H1 (cell line): Measurements from ENCODE around the gene ZNF48. TPM values are rescaled to one million over a fixed set of nuclear protein-coding genes. Genes with fewer than 3 reads are reported as not detected.

Source experiments
- CTCF ChIA-PET: fragments of 300-600 bp; sonication (Branson Sonifier 250); formaldehyde crosslinking; loops from one replicate; lab custom pipeline; 2021; ENCODE audit not compliant: partially characterized antibody; lab: Charles Lee
- POLR2A ChIA-PET: fragments of 300-600 bp; sonication (Branson Sonifier 250); formaldehyde crosslinking; loops from one replicate; lab custom pipeline; 2021; ENCODE audit warnings: inconsistent platforms; ENCODE audit not compliant: partially characterized antibody; lab: Charles Lee
- DNase-seq, 2 experiments: peaks; one replicate each; pipeline versions ENCODE4 v3.0.0 to v3.0.0-alpha.2; 2010 to 2022; ENCODE audit warnings: low spot score in 2 of 2, low read depth in 1 of 2, mixed read lengths in 1 of 2
- FAIRE-seq: peaks from 2 replicates; lab custom pipeline; 2011; peaks lifted over from hg19 to GRCh38; lab: Jason Lieb, UNC
- H2AFZ ChIP-seq: 2 replicates; pipeline ENCODE4 v1.8.1; 2012; ENCODE audit warnings: low read length, inconsistent platforms
- H2AK5ac ChIP-seq: 2 replicates; pipeline ENCODE4 v1.6.1; 2013; ENCODE audit warnings: low read depth, low read length
- H2BK120ac ChIP-seq: replicated peaks from 2 replicates; pipeline ENCODE3; 2013; ENCODE audit warnings: low read depth, low read length, inconsistent platforms
- H2BK12ac ChIP-seq: 2 replicates; pipeline ENCODE4 v1.6.1; 2013; ENCODE audit warnings: low read depth, low read length
- H2BK15ac ChIP-seq: 2 replicates; pipeline ENCODE4 v1.6.1; 2013; ENCODE audit warnings: low read length
- H2BK20ac ChIP-seq: 2 replicates; pipeline ENCODE4 v1.6.1; 2013; ENCODE audit warnings: low read length
- H2BK5ac ChIP-seq: 2 replicates; pipeline ENCODE4 v1.6.1; 2013; ENCODE audit warnings: low read depth, low read length
- H3K14ac ChIP-seq: 2 replicates; pipeline ENCODE4 v1.6.1; 2013; ENCODE audit warnings: inconsistent platforms; ENCODE audit not compliant: insufficient read length
- H3K18ac ChIP-seq: 2 replicates; pipeline ENCODE4 v1.6.1; 2013; ENCODE audit warnings: low read length; ENCODE audit errors: extremely low read depth
- H3K23ac ChIP-seq: 2 replicates; pipeline ENCODE4 v1.6.1; 2013; ENCODE audit warnings: inconsistent platforms; ENCODE audit not compliant: insufficient read length
- H3K23me2 ChIP-seq: 2 replicates; pipeline ENCODE4 v1.6.1; 2013; ENCODE audit warnings: low read depth, low read length
- H3K27ac ChIP-seq: 2 replicates; pipeline ENCODE4 v1.6.1; 2011; ENCODE audit warnings: low read depth, low read length, inconsistent platforms
- H3K27me3 ChIP-seq, 4 experiments: replicated peaks in 1 of 4; 1 replicate in 1 of 4; 2 replicates in 3 of 4; pipeline versions ENCODE4 v1.6.1 to v1.8.1; 2011 to 2013; ENCODE audit warnings: low read length in 3 of 4, mild to moderate bottlenecking in 3 of 4, inconsistent platforms in 2 of 4, mixed read lengths in 2 of 4, moderate library complexity in 1 of 4; ENCODE audit not compliant: control insufficient read depth in 3 of 4, insufficient read depth in 3 of 4; ENCODE audit errors: extremely low read depth in 1 of 4
- H3K36me3 ChIP-seq, 4 experiments: 2 replicates each; pipeline versions ENCODE4 v1.6.1 to v1.8.1; 2011 to 2013; ENCODE audit warnings: mild to moderate bottlenecking in 4 of 4, low read length in 3 of 4, moderate library complexity in 2 of 4, control low read depth in 1 of 4, inconsistent platforms in 1 of 4; ENCODE audit not compliant: insufficient read depth in 4 of 4, control insufficient read depth in 2 of 4
- H3K4ac ChIP-seq: replicated peaks from 2 replicates; pipeline ENCODE3; 2013; ENCODE audit warnings: low read length, low read depth, mixed read lengths, inconsistent platforms; ENCODE audit not compliant: insufficient read length
- H3K4me1 ChIP-seq, 4 experiments: replicated peaks in 1 of 4; 1 replicate in 1 of 4; 2 replicates in 3 of 4; pipeline versions ENCODE4 v1.6.1 to v1.8.1; 2011 to 2013; ENCODE audit warnings: low read length in 3 of 4, inconsistent platforms in 2 of 4, mixed read lengths in 1 of 4; ENCODE audit not compliant: insufficient read depth in 4 of 4, control insufficient read depth in 3 of 4
- H3K4me2 ChIP-seq, 2 experiments: 2 replicates each; pipeline versions ENCODE4 v1.6.1 to v1.8.1; 2011 to 2013; ENCODE audit warnings: low read depth in 2 of 2, low read length in 2 of 2, control low read depth in 1 of 2, inconsistent platforms in 1 of 2, mild to moderate bottlenecking in 1 of 2; ENCODE audit not compliant: insufficient read depth in 1 of 2
- H3K4me3 ChIP-seq, 4 experiments: fragments of 200-600, 300-600 bp in 1 of 4; sonication (generic), shearing (Covaris generic), sonication (Bioruptor Twin) in 1 of 4; 2 replicates each; pipeline versions ENCODE4 v1.5.1 to v1.8.1; 2011 to 2016; ENCODE audit warnings: low read length in 4 of 4, low read depth in 3 of 4, control low read depth in 2 of 4, inconsistent platforms in 2 of 4, mild to moderate bottlenecking in 2 of 4, mixed read lengths in 1 of 4, moderate library complexity in 1 of 4; ENCODE audit not compliant: insufficient read depth in 2 of 4; ENCODE audit errors: extremely low read depth in 1 of 4
- H3K56ac ChIP-seq: replicated peaks from 2 replicates; pipeline ENCODE3; 2013; ENCODE audit warnings: low read depth, mild to moderate bottlenecking, mixed read lengths, low read length, inconsistent platforms; ENCODE audit not compliant: insufficient read length
- H3K79me1 ChIP-seq: 2 replicates; pipeline ENCODE4 v1.6.1; 2013; ENCODE audit warnings: low read depth, low read length, control low read depth
- H3K79me2 ChIP-seq, 2 experiments: 2 replicates each; pipeline versions ENCODE4 v1.6.1 to v1.8.1; 2012 to 2013; ENCODE audit warnings: low read length in 2 of 2, mild to moderate bottlenecking in 2 of 2, inconsistent platforms in 1 of 2; ENCODE audit not compliant: insufficient read depth in 2 of 2, control insufficient read depth in 1 of 2
- H3K9ac ChIP-seq, 4 experiments: replicated peaks in 1 of 4; 1 replicate in 1 of 4; 2 replicates in 3 of 4; pipeline versions ENCODE4 v1.6.1 to v1.8.1; 2011 to 2013; ENCODE audit warnings: low read depth in 3 of 4, low read length in 3 of 4, control low read depth in 2 of 4, mild to moderate bottlenecking in 2 of 4, moderate library complexity in 2 of 4, inconsistent platforms in 1 of 4; ENCODE audit errors: extremely low read depth in 1 of 4
- H3K9me3 ChIP-seq, 2 experiments: 2 replicates each; pipeline versions ENCODE4 v1.6.1 to v1.8.1; 2012 to 2013; ENCODE audit warnings: mild to moderate bottlenecking in 2 of 2, moderate library complexity in 2 of 2, control low read depth in 1 of 2, inconsistent platforms in 1 of 2, low read depth in 1 of 2, low read length in 1 of 2, mixed read lengths in 1 of 2; ENCODE audit not compliant: insufficient read depth in 2 of 2
- H4K20me1 ChIP-seq, 2 experiments: replicated peaks in 1 of 2; 2 replicates each; pipeline versions ENCODE3 to v1.8.1; 2011 to 2013; ENCODE audit warnings: inconsistent platforms in 2 of 2, low read length in 2 of 2, mild to moderate bottlenecking in 1 of 2; ENCODE audit not compliant: insufficient read depth in 2 of 2, control insufficient read depth in 1 of 2
- H4K5ac ChIP-seq: 2 replicates; pipeline ENCODE4 v1.6.1; 2013; ENCODE audit warnings: low read length, low read depth, mixed read lengths, inconsistent platforms; ENCODE audit not compliant: insufficient read length
- H4K8ac ChIP-seq: 2 replicates; pipeline ENCODE4 v1.8.0; 2013; ENCODE audit warnings: mild to moderate bottlenecking, moderate library complexity, low read length, inconsistent platforms; ENCODE audit not compliant: insufficient read depth; ENCODE audit errors: extremely low read depth
- H4K91ac ChIP-seq: replicated peaks from 2 replicates; pipeline ENCODE3; 2013; ENCODE audit warnings: low read length, mixed read lengths, inconsistent platforms; ENCODE audit not compliant: insufficient read length
- CTCF ChIP-seq, 3 experiments: IDR thresholded peaks; 1 replicate in 2 of 3; 2 replicates in 1 of 3; pipeline versions ENCODE4 v1.5.1 to v1.6.1; 2011; ENCODE audit warnings: low read length in 3 of 3, mild to moderate bottlenecking in 3 of 3, inconsistent platforms in 2 of 3, low read depth in 1 of 3, moderate library complexity in 1 of 3; ENCODE audit not compliant: insufficient read depth in 1 of 3; ENCODE audit errors: control extremely low read depth in 1 of 3
- EGR1 ChIP-seq: IDR thresholded peaks from 2 replicates; pipeline ENCODE4 v1.6.1; 2011; ENCODE audit warnings: low read depth, low read length, borderline replicate concordance
- HDAC2 ChIP-seq, 2 experiments: fragments of 300-600 bp in 1 of 2; sonication (generic) in 1 of 2; IDR thresholded peaks; 2 replicates each; pipeline ENCODE4 v1.6.1; 2011 to 2012; ENCODE audit warnings: low read depth in 2 of 2, low read length in 2 of 2, mild to moderate bottlenecking in 2 of 2, moderate library complexity in 2 of 2, borderline replicate concordance in 1 of 2, inconsistent platforms in 1 of 2
- MAFK ChIP-seq: IDR thresholded peaks from 2 replicates; pipeline ENCODE4 v1.6.1; 2012; ENCODE audit warnings: low read depth, mild to moderate bottlenecking, improper control_type of control experiment, low read length
- RAD21 ChIP-seq, 2 experiments: IDR thresholded peaks in 1 of 2; conservative IDR thresholded peaks in 1 of 2; 2 replicates each; pipeline ENCODE4 v1.6.1; 2011; ENCODE audit warnings: low read depth in 2 of 2, low read length in 2 of 2, improper control_type of control experiment in 1 of 2, inconsistent platforms in 1 of 2, mild to moderate bottlenecking in 1 of 2, moderate library complexity in 1 of 2
- YY1 ChIP-seq: IDR thresholded peaks from 2 replicates; pipeline ENCODE4 v1.6.1; 2011; ENCODE audit warnings: low read depth, mild to moderate bottlenecking, low read length
- WGBS, 2 experiments: shearing (Covaris generic) in 1 of 2; methylation state at CpG; one replicate each; pipeline versions ENCODE4 v1.1.6 to v1.1.7; 2013 to 2015; ENCODE audit warnings: low lambda C conversion rate in 2 of 2, mixed read lengths in 2 of 2, inconsistent platforms in 1 of 2, low coverage in 1 of 2, missing lambda C conversion rate in 1 of 2; ENCODE audit not compliant: insufficient replicate concordance in 2 of 2, insufficient coverage in 1 of 2, insufficient read length in 1 of 2; ENCODE audit errors: extremely low coverage in 1 of 2, missing lambda C conversion rate in 1 of 2; 5-methylcytosine and 5-hydroxymethylcytosine counted together
- polyA plus RNA-seq, 7 experiments: library from polyadenylated mRNA; depleted of rRNA in 3 of 7; stranded (reverse) in 5 of 7; unstranded in 2 of 7; fragments of >200 nt in 5 of 7; fragments of 200-250 nt in 2 of 7; gene quantifications; 1 replicate in 5 of 7; 2 replicates in 1 of 7; 4 replicates in 1 of 7; pipeline versions ENCODE4 v1.2.1 to v1.2.3, GENCODE V29; 2011 to 2013; ENCODE audit warnings: missing spikeins in 2 of 7, mixed read lengths in 2 of 7
- total RNA-seq: library from RNA; stranded (reverse); fragmentation: NEBNext Ultra II Directional; extraction: Animal tissue kit (Norgen Biotek cat#: 25700); gene quantifications from 2 replicates; pipeline ENCODE4 v1.2.1, GENCODE V29; 2021

Gene ZNF48
- total and polyA plus RNA-seq, 2 of the 8 experiments (the other 6 are each of a cell fraction or from before 2014, with no cell fraction given): 30.4 to 41.2 TPM

- Histone ChIP-seq H3K9ac (no peak overlapping the region), H3K79me1 (peaks cover 5% of the 10 kb centered on the region; the same call in 1 of the 2 replicates), H3K4ac (no peak overlapping the region), H4K5ac (no peak overlapping the region), H3K18ac (no peak overlapping the region), H2BK20ac (no peak overlapping the region), H3K9me3 (no peaks in the 10 kb centered on the region), H3K4me2 (no peak overlapping the region), H3K4me3 (no peak overlapping the region), H3K14ac (no peak overlapping the region), H3K27ac (no peak overlapping the region), H2AK5ac (no peak overlapping the region), H4K20me1 (peaks cover 2 to 18% of the 10 kb centered on the region in 2 experiments), H3K23ac (no peak overlapping the region), H3K4me1 (peaks cover 3 to 12% (median 4%) of the 10 kb centered on the region in 4 experiments; a peak in 6 of 7 replicates), H3K79me2 (peaks cover 0 to 8% of the 10 kb centered on the region in 2 experiments; a peak in 2 of 4 replicates), H2BK12ac (no peak overlapping the region), H3K56ac (no peak overlapping the region), H2BK120ac (no peak overlapping the region), H2AFZ (no peak overlapping the region), H4K8ac (no peak overlapping the region; the same call in 1 of the 2 replicates), H3K23me2 (peaks cover 12% of the 10 kb centered on the region), H3K27me3 (no peaks in the 10 kb centered on the region), H4K91ac (no peak overlapping the region), H3K36me3 (peaks cover 0 to 11% (median 4%) of the 10 kb centered on the region in 4 experiments; a peak in 7 of 8 replicates), H2BK5ac (no peak overlapping the region), H2BK15ac (no peak overlapping the region)
- DNase-seq: peak; percentile 84 to 98
- WGBS, 2 experiments: 74% methylated on average over 15 of the region's 15 CpGs; no CpG with 5 or more reads in 1 of the 2 experiments
- ChIA-PET CTCF (interaction anchor here (0.6 to 4.2 kb wide), 25 partner anchors 9 to 1469 kb away, joined by 3 to 23 read pairs (median 4); partner anchors contain the start of gene SRCAP), POLR2A (interaction anchor here (0.6 to 5.1 kb wide), 16 partner anchors 8 to 318 kb away, joined by 3 to 41 read pairs (median 4); partner anchors contain the start of genes CD2BP2, DCTPP1, TBX6 and ZNF48)
- FAIRE-seq: no peak
- TF ChIP-seq YY1 (peak; percentile 41; the same call in 1 of the 2 replicates), CTCF (IDR thresholded peaks at IDR 0.05; ENCODE audit: control extremely low read depth in 1 of 3, insufficient read depth in 1 of 3, low read depth in 1 of 3, low read length in 3 of 3) (peak; percentile 81 to 97 (median 91)), EGR1 (no peak), MAFK (no peak), HDAC2 (IDR thresholded peaks at IDR 0.05; ENCODE audit: borderline replicate concordance in 1 of 2, low read depth in 2 of 2, low read length in 2 of 2) (0 out of 4 replicates have a peak, but pooled peaks of 1 of the 2 experiments have one; percentile 26), RAD21 (IDR thresholded peaks at IDR 0.05 in 1 of 2, conservative IDR thresholded peaks at IDR 0.05 in 1 of 2; ENCODE audit: low read depth in 2 of 2, low read length in 2 of 2) (peak; percentile 88 to 93)
These were observed 14.2 kb downstream of the ZNF48 start for GRCh38 chr16:30409125-30410060.
